ENCODE measurements around the gene WWC1.
"Not testable (repeated sequence)": the region's sequence is repeated elsewhere in the genome, so short reads cannot be mapped to it uniquely, and the experiment has no call there.

WWC1 gene

DNA sequence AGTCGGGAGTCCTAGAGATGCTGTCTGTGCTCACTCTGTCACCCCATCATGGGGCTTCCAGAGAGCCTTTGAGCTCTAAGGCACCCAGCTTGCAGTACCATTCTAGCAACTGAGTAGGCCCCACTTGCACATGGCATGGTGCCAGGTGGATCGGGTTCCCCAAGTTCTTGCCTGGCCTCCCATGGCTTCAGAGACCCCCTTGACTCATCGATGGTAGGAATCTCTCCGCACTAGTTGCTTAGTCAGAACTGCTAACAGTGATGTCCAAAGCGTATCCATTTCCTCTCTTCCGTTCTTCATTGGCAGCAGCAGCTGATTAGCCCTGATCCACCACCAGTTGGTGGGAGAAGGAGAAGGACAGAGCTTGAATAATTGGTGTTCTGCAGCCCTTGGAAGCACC lies 124.5 kb downstream of the WWC1 start:
- no peak for DNase-seq

- DNase-seq, result no peak
These were observed 126.4 kb downstream of the WWC1 start for GRCh38 chr5:168417731-168418429.

DNA sequence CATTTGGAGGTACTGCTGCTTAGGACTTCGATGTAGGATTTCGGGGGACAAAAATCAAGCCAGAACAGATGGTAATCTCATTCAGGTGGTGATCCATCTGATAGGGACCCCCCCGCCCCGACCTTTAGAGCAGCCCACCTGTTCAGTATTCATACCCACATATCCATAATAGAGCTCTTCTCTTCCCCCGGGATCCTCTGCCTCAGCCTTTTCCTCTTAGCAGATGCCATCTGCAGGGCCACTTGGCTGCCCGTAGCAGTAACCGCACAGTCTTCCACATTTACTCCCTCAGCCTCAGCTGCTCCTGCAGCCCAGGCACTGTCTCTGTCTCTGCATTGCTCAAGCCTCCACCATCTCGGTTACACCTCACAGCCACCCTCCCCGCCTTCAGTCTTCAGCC lies 129.0 kb downstream of the WWC1 start:
- no peak for DNase-seq

GRCh38 chr5:168422431-168422830 lies 131.0 kb downstream of the WWC1 start:
- no peak for DNase-seq

- no peak for DNase-seq
These were observed 132.0 kb downstream of the WWC1 start for GRCh38 chr5:168423478-168423877.

GRCh38 chr5:168423971-168424370 lies 132.5 kb downstream of the WWC1 start:
- no peak for DNase-seq

GRCh38 chr5:168424594-168425323 lies 133.3 kb downstream of the WWC1 start:
- no peak for DNase-seq

DNA sequence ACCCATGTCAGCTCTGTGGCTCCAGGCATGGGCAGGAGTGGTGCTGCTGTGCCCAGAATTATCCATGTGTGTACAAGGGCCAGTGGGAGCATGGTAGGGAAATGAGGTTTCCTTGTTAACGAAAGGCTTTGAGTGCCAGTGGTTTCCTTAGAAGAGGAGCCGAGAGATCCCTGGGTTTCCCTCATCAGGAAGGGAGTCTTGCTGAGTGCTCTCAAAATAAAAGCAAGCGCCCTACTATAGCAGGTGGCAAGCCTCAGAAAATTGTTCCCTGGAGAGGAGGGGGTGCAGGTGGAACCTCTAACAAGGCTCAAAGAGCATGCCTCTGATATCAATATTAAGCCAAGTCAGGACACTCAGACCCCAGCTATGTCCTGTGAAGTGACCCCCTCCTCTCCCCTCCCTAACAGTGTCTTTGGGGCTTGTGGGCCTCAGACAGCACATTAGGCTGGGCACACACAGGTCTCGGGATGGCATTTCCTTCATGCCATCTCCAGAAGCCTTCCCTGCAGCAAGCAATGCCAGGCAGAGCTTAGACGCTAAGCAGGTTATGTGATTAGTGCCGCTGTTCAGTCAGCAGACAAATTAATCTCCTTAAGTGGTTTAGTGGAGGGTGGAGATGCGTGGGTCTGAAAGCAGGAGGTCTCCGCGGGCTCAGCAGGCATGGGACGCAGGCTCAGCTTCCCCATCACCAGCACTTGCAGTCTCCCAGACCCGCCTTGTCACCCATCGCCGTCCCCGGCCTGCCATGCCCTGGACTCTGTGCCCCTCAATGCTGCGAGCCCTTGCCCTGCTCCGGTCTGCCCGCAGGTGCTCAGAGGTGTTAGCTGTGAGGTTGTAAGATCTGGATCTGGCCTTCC lies 134.8 kb downstream of the WWC1 start:
- no peak for DNase-seq

GRCh38 chr5:168426864-168427172 lies 135.4 kb downstream of the WWC1 start:
- no peak for DNase-seq

DNA sequence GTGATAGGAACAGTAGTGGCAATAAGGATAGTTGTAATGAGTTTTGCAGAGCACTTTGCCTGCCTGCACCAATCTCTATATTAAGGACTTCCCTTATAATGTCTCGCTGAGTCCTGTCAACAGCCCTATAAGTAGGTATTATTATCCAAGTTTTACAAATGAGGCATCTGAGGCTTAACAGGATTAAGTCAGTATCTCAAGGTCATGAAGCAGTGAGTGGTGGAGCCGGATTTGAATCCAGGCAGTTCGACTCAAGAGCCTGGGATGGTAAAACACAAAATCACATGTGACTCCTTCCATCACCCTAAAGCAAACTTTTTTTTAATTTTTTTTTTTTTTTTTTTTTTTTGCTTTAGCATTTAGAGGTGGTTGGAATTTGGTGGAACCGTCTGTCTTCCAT lies 135.8 kb downstream of the WWC1 start:
- no peak for DNase-seq

DNA sequence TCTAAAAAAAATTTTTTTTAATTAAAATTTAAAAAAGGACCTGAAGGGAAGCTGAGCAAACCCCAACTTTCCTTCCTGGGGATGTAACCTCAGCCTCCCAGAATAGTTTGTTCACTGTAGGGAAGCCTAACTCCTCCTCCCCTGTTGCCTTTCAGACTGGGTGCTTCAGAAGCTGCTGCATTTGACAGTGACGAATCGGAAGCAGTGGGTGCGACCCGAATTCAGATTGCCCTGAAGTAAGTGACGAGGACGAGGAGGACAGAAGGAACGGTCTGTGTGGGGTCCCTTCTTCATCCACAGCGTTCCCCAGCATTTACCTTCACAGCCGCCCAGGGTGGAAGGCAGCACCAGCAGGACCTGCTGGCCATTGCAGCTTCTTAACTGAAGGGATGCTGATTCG lies 137.1 kb downstream of the WWC1 start:
- no peak for DNase-seq

DNA sequence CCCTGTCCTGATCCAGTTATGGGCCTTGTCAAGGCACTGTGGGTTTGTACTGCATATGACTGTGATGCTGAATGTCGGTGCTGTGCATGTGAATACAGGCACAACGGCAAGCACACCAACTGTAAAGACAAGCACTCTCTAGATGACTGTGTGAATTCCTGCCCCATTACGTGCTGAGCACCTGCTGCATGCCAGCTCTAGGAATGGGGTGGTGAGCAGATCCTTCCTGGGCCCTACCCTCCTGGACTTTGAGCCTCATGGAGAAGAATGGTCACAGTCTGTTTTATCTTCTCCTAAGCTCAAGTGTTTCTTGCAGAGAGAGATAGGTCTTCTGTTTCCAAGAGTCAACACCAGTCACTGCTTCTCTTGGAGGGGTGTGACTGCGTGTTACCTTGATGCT lies 138.9 kb downstream of the WWC1 start:
- DNase-seq, result no peak

- no peak for DNase-seq
These were observed 141.5 kb downstream of the WWC1 start for GRCh38 chr5:168432903-168433302.

DNA sequence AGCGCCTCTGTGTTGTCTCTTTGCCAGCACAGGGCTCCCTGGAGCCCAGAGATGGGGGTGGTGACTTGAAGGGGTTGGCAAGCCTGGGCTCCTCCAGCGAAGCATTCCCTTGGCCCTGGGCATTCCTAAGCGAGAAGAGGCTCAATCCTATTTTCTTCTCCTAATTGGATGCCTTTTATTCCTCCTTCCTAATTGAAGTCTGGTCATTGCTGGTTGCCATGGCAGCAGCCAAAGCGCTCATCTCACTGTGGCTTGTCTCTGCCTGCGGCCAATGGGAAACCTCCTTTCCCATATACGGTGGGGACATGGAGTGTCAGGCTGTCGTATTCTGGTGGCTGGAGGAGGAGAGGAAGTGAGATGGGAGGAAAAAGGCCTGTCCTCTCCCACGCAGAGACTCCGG lies 142.6 kb downstream of the WWC1 start:
- DNase-seq, result no peak

DNA sequence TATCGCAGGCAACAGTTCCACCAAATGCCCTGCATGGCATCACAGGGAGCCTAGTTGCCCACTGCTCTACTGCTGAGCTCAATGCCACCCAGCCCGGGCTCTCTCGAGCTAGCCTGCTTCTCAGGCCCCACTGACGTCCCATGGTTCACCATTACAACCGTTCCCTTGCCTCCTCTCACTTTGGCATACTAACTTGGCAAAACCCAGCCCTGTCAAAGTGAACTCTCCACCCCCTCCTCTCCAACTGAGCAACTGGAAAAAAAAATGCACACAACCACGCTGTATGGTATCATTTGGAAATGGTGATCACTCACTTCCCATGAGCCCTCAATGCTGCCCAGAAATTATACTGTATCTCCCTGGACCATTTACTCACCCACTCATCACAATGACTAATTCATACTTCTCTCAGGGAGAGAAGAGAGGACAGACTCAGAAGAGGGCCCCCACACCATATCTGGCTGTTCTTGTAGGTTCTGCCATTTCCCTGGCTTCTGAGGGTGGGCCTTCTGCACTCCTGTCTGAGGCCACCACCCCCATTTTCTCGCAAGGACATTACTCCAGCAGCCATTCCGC lies 143.4 kb downstream of the WWC1 start:
- no peak for DNase-seq

GRCh38 chr5:168435340-168435739 lies 143.9 kb downstream of the WWC1 start:
- DNase-seq, result not testable (repeated sequence)

DNA sequence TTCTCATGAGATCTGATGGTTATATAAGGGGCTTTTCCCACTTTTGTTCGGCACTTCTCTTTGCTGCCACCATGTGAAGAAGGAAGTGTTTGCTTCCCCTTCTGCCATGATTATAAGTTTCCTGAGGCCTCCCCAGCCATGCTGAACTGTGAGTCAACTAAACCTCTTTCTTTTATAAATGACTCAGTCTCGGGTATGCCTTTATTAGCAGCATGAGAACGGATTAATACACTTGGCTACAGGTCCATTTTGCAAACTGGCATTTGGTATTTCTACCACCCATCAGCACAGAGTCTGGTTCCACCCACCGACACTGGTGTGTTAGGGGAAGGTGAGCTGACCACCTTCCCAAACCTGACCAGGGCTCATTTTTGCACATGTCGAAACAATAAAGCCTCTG lies 146.9 kb downstream of the WWC1 start:
- no peak for DNase-seq

- DNase-seq, result no peak
These were observed 152.1 kb downstream of the WWC1 start for GRCh38 chr5:168443533-168443932.

DNA sequence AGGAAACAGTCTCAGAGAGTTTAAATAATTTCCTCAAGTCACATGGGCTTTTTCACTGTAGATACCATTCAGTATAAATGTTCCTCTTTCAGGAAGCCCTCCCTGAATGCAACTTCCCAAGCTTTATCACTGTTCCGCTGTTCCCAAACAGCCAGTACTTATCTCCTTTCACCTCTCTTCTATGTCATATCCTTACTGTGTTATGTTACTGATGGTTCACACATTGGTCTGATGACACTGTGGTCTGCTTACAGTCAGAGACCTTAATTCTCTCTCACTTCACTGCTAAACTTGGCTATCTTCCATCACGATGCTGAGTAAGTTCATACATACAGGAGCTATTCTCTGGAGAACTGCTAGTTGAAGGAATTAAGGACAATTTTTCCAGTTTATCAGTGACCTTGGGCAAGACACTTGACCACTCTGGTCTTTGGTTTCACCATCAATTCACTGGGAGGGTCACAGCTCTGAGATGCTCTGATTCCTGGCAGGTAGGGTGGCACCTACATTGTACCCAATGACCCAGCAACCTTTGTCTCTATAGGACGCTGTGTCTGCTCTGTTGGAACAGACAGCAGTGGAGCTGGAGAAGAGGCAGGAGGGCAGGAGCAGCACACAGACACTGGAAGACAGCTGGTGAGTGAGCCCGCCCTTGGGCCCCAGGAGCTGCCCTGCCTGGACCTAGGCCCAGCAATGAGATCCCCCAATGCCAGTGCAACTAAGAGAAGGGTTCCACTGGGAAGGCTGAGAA lies 152.7 kb downstream of the WWC1 start:
- no peak for DNase-seq

- no peak for DNase-seq
These were observed 155.7 kb downstream of the WWC1 start for GRCh38 chr5:168446983-168447619.

GRCh38 chr5:168447808-168448207 lies 156.4 kb downstream of the WWC1 start:
- DNase-seq, result no peak

GRCh38 chr5:168449166-168449565 lies 157.7 kb downstream of the WWC1 start:
- no peak for DNase-seq
